Measurements from ENCODE around the gene SPATA17. TPM values are rescaled to one million over a fixed set of nuclear protein-coding genes. Genes with fewer than 3 reads are reported as not detected.
"Not testable (repeated sequence)": the region's sequence is repeated elsewhere in the genome, so short reads cannot be mapped to it uniquely, and the experiment has no call there.

Gene SPATA17
- total RNA-seq (2012; rRNA removed), result 1.3 and 2.0 TPM in 2 replicates

GRCh38 chr1:217630711-217631591 lies at the start of gene SPATA17, which contains the start of gene GPATCH2:
TSS of gene SPATA17 (plus strand) at chr1:217631344. CDS start at chr1:217631379, 35 bp downstream.
TSS of gene GPATCH2 (minus strand) at chr1:217631090. CDS start at chr1:217630971, 119 bp downstream.
- Histone ChIP-seq H3K27me3 (ENCODE audit: control insufficient read depth, insufficient read depth, low read length) (no peaks in the 10 kb centered on the region), H3K9ac (ENCODE audit: low read depth, low read length) (peak within 1 kb of the TSS; percentile 92), H3K4me2 (ENCODE audit: low read length) (peak within 1 kb of the TSS; percentile 91), H3K4me1 (ENCODE audit: control insufficient read depth, insufficient read depth, low read length) (peaks cover 30% of the 10 kb centered on the region), H3K4me3 (ENCODE audit: low read length) (peak within 1 kb of the TSS; percentile 91), H3K36me3 (ENCODE audit: insufficient read depth, low read length) (no peaks in the 10 kb centered on the region), H3K9me3 (replicated peaks; ENCODE audit: low read length) (no peaks in the 10 kb centered on the region)

GRCh38 chr1:217584286-217584811 lies 46.8 kb upstream of the SPATA17 start:
- not testable (repeated sequence) for H3K4me3 ChIP-seq (ENCODE audit: low read length); H3K36me3 ChIP-seq (ENCODE audit: insufficient read depth, low read length); H3K4me1 ChIP-seq (ENCODE audit: control insufficient read depth, insufficient read depth, low read length); H3K27me3 ChIP-seq (ENCODE audit: control insufficient read depth, insufficient read depth, low read length); H3K4me2 ChIP-seq (ENCODE audit: low read length); H3K9ac ChIP-seq (ENCODE audit: low read depth, low read length); H3K9me3 ChIP-seq (replicated peaks; ENCODE audit: low read length)

GRCh38 chr1:217585577-217585976 lies 45.6 kb upstream of the SPATA17 start:
- Histone ChIP-seq H3K4me2 (ENCODE audit: low read length) (no peak overlapping the region), H3K4me3 (ENCODE audit: low read length) (no peak overlapping the region), H3K27me3 (ENCODE audit: control insufficient read depth, insufficient read depth, low read length) (no peaks in the 10 kb centered on the region), H3K4me1 (ENCODE audit: control insufficient read depth, insufficient read depth, low read length) (no peaks in the 10 kb centered on the region), H3K36me3 (ENCODE audit: insufficient read depth, low read length) (peaks cover 5% of the 10 kb centered on the region), H3K9ac (ENCODE audit: low read depth, low read length) (no peak overlapping the region), H3K9me3 (replicated peaks; ENCODE audit: low read length) (no peaks in the 10 kb centered on the region)

- no peaks in the 10 kb centered on the region for H3K4me1 ChIP-seq (ENCODE audit: control insufficient read depth, insufficient read depth, low read length)
- H3K9ac ChIP-seq (ENCODE audit: low read depth, low read length), result no peak overlapping the region
- H3K27me3 ChIP-seq (ENCODE audit: control insufficient read depth, insufficient read depth, low read length), result no peaks in the 10 kb centered on the region
- H3K4me2 ChIP-seq (ENCODE audit: low read length), result no peak overlapping the region
- no peak overlapping the region for H3K4me3 ChIP-seq (ENCODE audit: low read length)
- H3K9me3 ChIP-seq (replicated peaks; ENCODE audit: low read length), result no peaks in the 10 kb centered on the region
- no peaks in the 10 kb centered on the region for H3K36me3 ChIP-seq (ENCODE audit: insufficient read depth, low read length)
Observed at GRCh38 chr1:217586586-217586985, 44.6 kb upstream of the SPATA17 start.

- no peaks in the 10 kb centered on the region for H3K4me1 ChIP-seq (ENCODE audit: control insufficient read depth, insufficient read depth, low read length)
- no peak overlapping the region for H3K4me3 ChIP-seq (ENCODE audit: low read length)
- H3K9me3 ChIP-seq (replicated peaks; ENCODE audit: low read length), result no peaks in the 10 kb centered on the region
- no peaks in the 10 kb centered on the region for H3K27me3 ChIP-seq (ENCODE audit: control insufficient read depth, insufficient read depth, low read length)
- no peak overlapping the region for H3K9ac ChIP-seq (ENCODE audit: low read depth, low read length)
- no peak overlapping the region for H3K4me2 ChIP-seq (ENCODE audit: low read length)
- no peaks in the 10 kb centered on the region for H3K36me3 ChIP-seq (ENCODE audit: insufficient read depth, low read length)
Observed at GRCh38 chr1:217590598-217590997, 40.5 kb upstream of the SPATA17 start.

- Histone ChIP-seq H3K9me3 (replicated peaks; ENCODE audit: low read length) (no peaks in the 10 kb centered on the region), H3K4me2 (ENCODE audit: low read length) (no peak overlapping the region), H3K9ac (ENCODE audit: low read depth, low read length) (no peak overlapping the region), H3K4me3 (ENCODE audit: low read length) (no peak overlapping the region), H3K4me1 (ENCODE audit: control insufficient read depth, insufficient read depth, low read length) (no peaks in the 10 kb centered on the region), H3K27me3 (ENCODE audit: control insufficient read depth, insufficient read depth, low read length) (no peaks in the 10 kb centered on the region), H3K36me3 (ENCODE audit: insufficient read depth, low read length) (peaks cover 15% of the 10 kb centered on the region)
Observed at GRCh38 chr1:217599154-217599553, 32.0 kb upstream of the SPATA17 start.

GRCh38 chr1:217602380-217602779 lies 28.8 kb upstream of the SPATA17 start:
- H3K9me3 ChIP-seq (replicated peaks; ENCODE audit: low read length), result no peaks in the 10 kb centered on the region
- no peak overlapping the region for H3K4me2 ChIP-seq (ENCODE audit: low read length)
- peaks cover 10% of the 10 kb centered on the region for H3K36me3 ChIP-seq (ENCODE audit: insufficient read depth, low read length)
- no peaks in the 10 kb centered on the region for H3K27me3 ChIP-seq (ENCODE audit: control insufficient read depth, insufficient read depth, low read length)
- no peak overlapping the region for H3K4me3 ChIP-seq (ENCODE audit: low read length)
- H3K9ac ChIP-seq (ENCODE audit: low read depth, low read length), result no peak overlapping the region
- H3K4me1 ChIP-seq (ENCODE audit: control insufficient read depth, insufficient read depth, low read length), result no peaks in the 10 kb centered on the region

GRCh38 chr1:217605390-217605789 lies 25.8 kb upstream of the SPATA17 start:
- Histone ChIP-seq H3K27me3 (ENCODE audit: control insufficient read depth, insufficient read depth, low read length) (no peaks in the 10 kb centered on the region), H3K4me3 (ENCODE audit: low read length) (no peak overlapping the region), H3K36me3 (ENCODE audit: insufficient read depth, low read length) (peaks cover 4% of the 10 kb centered on the region), H3K9me3 (replicated peaks; ENCODE audit: low read length) (no peaks in the 10 kb centered on the region), H3K4me1 (ENCODE audit: control insufficient read depth, insufficient read depth, low read length) (no peaks in the 10 kb centered on the region), H3K4me2 (ENCODE audit: low read length) (no peak overlapping the region), H3K9ac (ENCODE audit: low read depth, low read length) (no peak overlapping the region)

- H3K4me1 ChIP-seq (ENCODE audit: control insufficient read depth, insufficient read depth, low read length), result no peaks in the 10 kb centered on the region
- no peaks in the 10 kb centered on the region for H3K9me3 ChIP-seq (replicated peaks; ENCODE audit: low read length)
- no peak overlapping the region for H3K4me3 ChIP-seq (ENCODE audit: low read length)
- no peak overlapping the region for H3K4me2 ChIP-seq (ENCODE audit: low read length)
- no peak overlapping the region for H3K9ac ChIP-seq (ENCODE audit: low read depth, low read length)
- H3K36me3 ChIP-seq (ENCODE audit: insufficient read depth, low read length), result peaks cover 12% of the 10 kb centered on the region
- H3K27me3 ChIP-seq (ENCODE audit: control insufficient read depth, insufficient read depth, low read length), result no peaks in the 10 kb centered on the region
Observed at GRCh38 chr1:217614200-217614712, 16.9 kb upstream of the SPATA17 start.

- Histone ChIP-seq H3K4me1 (ENCODE audit: control insufficient read depth, insufficient read depth, low read length) (no peaks in the 10 kb centered on the region), H3K4me3 (ENCODE audit: low read length) (no peak overlapping the region), H3K36me3 (ENCODE audit: insufficient read depth, low read length) (peaks cover 7% of the 10 kb centered on the region), H3K9me3 (replicated peaks; ENCODE audit: low read length) (no peaks in the 10 kb centered on the region), H3K4me2 (ENCODE audit: low read length) (no peak overlapping the region), H3K9ac (ENCODE audit: low read depth, low read length) (no peak overlapping the region), H3K27me3 (ENCODE audit: control insufficient read depth, insufficient read depth, low read length) (no peaks in the 10 kb centered on the region)
Observed at GRCh38 chr1:217617126-217617525, 14.0 kb upstream of the SPATA17 start.

GRCh38 chr1:217620814-217621213 lies 10.3 kb upstream of the SPATA17 start:
- Histone ChIP-seq H3K27me3 (ENCODE audit: control insufficient read depth, insufficient read depth, low read length) (no peaks in the 10 kb centered on the region), H3K4me1 (ENCODE audit: control insufficient read depth, insufficient read depth, low read length) (no peaks in the 10 kb centered on the region), H3K4me3 (ENCODE audit: low read length) (no peak overlapping the region), H3K4me2 (ENCODE audit: low read length) (no peak overlapping the region), H3K36me3 (ENCODE audit: insufficient read depth, low read length) (peaks cover 6% of the 10 kb centered on the region), H3K9me3 (replicated peaks; ENCODE audit: low read length) (no peaks in the 10 kb centered on the region), H3K9ac (ENCODE audit: low read depth, low read length) (no peak overlapping the region)
